B cell (primary cell): ENCODE results near the gene PLPP7.

ENCODE experiments used
- EZH2 ChIP-seq: IDR thresholded peaks from 2 replicates; pipeline ENCODE4 v1.6.1; 2012; ENCODE audit warnings: borderline replicate concordance, low read depth, mild to moderate bottlenecking, moderate library complexity, low read length; ENCODE audit not compliant: insufficient read depth, poor library complexity, severe bottlenecking
- TF ChIP-seq, protein P1 (sequence below): fragments of 200-600 bp; IDR thresholded peaks from one replicate; pipeline ENCODE4 v1.8.0; 2022; ENCODE audit warnings: antibody characterized with exemption, mild to moderate bottlenecking

DNA sequence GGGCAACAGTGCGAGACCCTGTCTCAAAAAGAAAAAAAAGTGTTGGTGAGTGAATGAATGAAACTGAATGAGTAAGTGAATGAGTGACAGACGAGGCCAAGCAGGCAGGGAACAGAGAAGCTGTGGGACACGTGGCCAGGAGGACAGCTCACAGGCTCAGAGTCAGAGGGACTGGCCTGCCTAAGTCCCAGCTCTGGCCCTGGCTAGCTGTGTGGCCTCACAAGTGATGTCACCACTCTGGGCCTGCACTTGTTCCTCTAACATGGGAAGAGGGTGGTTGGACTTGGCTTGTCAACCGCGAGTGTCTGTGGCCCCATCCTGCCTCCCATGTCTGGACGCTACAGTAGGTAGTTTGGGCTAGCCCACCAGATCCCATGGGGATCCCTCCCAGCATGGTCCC, 4.7 kb upstream of the PLPP7 start:
- no peak for TF ChIP-seq EZH2
- TF ChIP-seq, protein P1, sequence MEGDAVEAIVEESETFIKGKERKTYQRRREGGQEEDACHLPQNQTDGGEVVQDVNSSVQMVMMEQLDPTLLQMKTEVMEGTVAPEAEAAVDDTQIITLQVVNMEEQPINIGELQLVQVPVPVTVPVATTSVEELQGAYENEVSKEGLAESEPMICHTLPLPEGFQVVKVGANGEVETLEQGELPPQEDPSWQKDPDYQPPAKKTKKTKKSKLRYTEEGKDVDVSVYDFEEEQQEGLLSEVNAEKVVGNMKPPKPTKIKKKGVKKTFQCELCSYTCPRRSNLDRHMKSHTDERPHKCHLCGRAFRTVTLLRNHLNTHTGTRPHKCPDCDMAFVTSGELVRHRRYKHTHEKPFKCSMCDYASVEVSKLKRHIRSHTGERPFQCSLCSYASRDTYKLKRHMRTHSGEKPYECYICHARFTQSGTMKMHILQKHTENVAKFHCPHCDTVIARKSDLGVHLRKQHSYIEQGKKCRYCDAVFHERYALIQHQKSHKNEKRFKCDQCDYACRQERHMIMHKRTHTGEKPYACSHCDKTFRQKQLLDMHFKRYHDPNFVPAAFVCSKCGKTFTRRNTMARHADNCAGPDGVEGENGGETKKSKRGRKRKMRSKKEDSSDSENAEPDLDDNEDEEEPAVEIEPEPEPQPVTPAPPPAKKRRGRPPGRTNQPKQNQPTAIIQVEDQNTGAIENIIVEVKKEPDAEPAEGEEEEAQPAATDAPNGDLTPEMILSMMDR: no peak
